Thoracic aorta (tissue), 2 donors: Measurements from ENCODE around the gene SLC14A1. TPM values are rescaled to one million over a fixed set of nuclear protein-coding genes. Genes with fewer than 3 reads are reported as not detected.

ENCODE experiments used
- ATAC-seq: fragments of 150-250 bp; one replicate; pipeline ENCODE4 v1.8.0; 2017; ENCODE audit warnings: low read depth; ENCODE audit not compliant: insufficient number of reproducible peaks, low FRiP score
- DNase-seq: peaks from one replicate; pipeline ENCODE4 v3.0.0-alpha.2; 2020; ENCODE audit warnings: low spot score
- H3K27ac ChIP-seq, 2 donors: fragments of 200-600 bp; sonication (generic); 1 replicate in 1 of 2; 2 replicates in 1 of 2; pipeline ENCODE4 v1.5.1; 2016; ENCODE audit warnings: mild to moderate bottlenecking in 2 of 2, moderate library complexity in 2 of 2
- H3K27me3 ChIP-seq: fragments of 200-600 bp; sonication (generic); replicated peaks from 2 replicates; pipeline ENCODE4 v1.6.0; 2016; ENCODE audit warnings: mild to moderate bottlenecking; ENCODE audit not compliant: insufficient read depth
- H3K36me3 ChIP-seq: fragments of 200-600 bp; sonication (generic); one replicate; pipeline ENCODE4 v1.5.1; 2016
- H3K4me1 ChIP-seq, 2 donors: fragments of 200-600 bp; sonication (generic); 1 replicate in 1 of 2; 2 replicates in 1 of 2; pipeline versions ENCODE4 v1.5.1 to v1.6.0; 2016; ENCODE audit warnings: low read depth in 2 of 2, mild to moderate bottlenecking in 1 of 2; ENCODE audit not compliant: control insufficient read depth in 1 of 2
- H3K4me3 ChIP-seq: fragments of 200-600 bp; sonication (generic); 2 replicates; pipeline ENCODE4 v1.5.1; 2016; ENCODE audit warnings: mild to moderate bottlenecking
- H3K9me3 ChIP-seq: fragments of 200-600 bp; sonication (generic); 2 replicates; pipeline ENCODE4 v1.5.1; 2016
- total RNA-seq, 2 donors: library from RNA; depleted of rRNA; stranded (reverse); fragments of >200 nt; gene quantifications; one replicate each; pipeline versions ENCODE4 v1.1.0 to v1.2.3, GENCODE V29; 2016
- TF ChIP-seq, protein P1 (sequence below): fragments of 200-600 bp; sonication (generic); IDR thresholded peaks from one replicate; pipeline ENCODE4 v1.5.1; 2019; ENCODE audit warnings: antibody characterized with exemption

Gene SLC14A1
- total RNA-seq, 2 donors from 2014 or later = 76.3 to 86.2 TPM

DNA sequence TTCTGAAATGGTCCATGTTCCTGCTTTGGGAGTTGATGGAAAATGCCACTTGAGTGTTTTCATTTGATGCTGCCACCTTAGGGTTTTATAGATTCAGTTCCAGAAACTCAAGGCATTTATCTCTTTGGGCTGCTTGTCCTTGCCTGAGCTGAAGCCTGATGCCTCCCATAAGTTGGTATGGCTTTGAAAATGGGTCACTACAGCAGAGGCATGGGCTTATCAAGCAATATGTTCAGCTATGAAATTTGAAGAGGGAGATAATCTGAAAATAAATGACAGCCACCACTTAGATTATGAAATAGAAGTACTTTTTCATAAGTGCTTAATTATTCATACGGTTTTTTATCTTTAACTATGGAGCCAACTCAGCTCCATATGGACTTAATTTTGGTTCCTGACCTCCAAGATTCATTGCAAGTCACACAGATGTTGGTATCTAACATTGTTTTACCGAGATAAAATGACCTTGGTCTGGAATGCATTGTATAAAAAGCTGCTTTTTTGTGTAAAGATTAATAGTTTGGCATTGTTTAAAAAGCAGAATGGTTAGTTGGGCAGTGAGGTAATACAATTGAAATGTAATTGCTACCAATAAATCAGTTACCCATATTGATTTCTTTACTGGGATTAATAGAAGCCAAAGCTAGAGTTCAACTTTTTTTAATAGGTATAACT lies 4.5 kb downstream of the SLC14A1 start:
- ATAC-seq (no peak), DNase-seq (no peak)
- Histone ChIP-seq H3K27ac (no peak overlapping the region), H3K27me3 (no peaks in the 10 kb centered on the region), H3K4me1 (peaks cover 0 to 32% of the 10 kb centered on the region in 2 donors), H3K36me3 (no peaks in the 10 kb centered on the region), H3K9me3 (no peaks in the 10 kb centered on the region), H3K4me3 (no peak overlapping the region)
- TF ChIP-seq, protein P1, sequence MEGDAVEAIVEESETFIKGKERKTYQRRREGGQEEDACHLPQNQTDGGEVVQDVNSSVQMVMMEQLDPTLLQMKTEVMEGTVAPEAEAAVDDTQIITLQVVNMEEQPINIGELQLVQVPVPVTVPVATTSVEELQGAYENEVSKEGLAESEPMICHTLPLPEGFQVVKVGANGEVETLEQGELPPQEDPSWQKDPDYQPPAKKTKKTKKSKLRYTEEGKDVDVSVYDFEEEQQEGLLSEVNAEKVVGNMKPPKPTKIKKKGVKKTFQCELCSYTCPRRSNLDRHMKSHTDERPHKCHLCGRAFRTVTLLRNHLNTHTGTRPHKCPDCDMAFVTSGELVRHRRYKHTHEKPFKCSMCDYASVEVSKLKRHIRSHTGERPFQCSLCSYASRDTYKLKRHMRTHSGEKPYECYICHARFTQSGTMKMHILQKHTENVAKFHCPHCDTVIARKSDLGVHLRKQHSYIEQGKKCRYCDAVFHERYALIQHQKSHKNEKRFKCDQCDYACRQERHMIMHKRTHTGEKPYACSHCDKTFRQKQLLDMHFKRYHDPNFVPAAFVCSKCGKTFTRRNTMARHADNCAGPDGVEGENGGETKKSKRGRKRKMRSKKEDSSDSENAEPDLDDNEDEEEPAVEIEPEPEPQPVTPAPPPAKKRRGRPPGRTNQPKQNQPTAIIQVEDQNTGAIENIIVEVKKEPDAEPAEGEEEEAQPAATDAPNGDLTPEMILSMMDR = no peak

DNA sequence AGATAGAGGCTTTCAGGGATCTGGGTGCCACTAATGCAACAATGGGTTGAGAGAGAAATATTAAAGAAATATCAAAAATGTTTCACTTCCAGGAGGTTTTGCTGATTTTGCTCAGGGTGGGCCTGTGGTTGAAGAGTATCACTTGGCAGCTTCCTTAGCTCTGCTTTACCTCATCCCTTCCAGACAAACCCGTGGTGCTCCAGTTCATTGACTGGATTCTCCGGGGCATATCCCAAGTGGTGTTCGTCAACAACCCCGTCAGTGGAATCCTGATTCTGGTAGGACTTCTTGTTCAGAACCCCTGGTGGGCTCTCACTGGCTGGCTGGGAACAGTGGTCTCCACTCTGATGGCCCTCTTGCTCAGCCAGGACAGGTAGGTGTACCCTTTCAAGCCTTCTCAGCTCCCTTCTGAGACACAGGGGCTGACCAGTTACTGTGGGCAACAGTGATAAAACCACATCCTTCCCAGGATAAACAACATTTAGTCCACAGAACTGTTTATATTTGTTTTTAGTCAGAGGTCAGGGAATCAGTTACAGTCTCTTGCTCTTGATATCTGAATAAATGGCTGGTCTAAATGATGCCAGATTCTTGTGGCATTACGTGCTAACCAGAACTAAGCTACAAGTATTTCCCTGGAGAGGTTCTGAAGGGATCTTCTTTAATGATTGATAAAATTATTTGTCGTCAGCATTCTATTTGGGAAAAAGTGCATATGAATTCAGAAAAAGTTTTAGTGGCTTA lies 7.0 kb downstream of the SLC14A1 start:
- Histone ChIP-seq H3K9me3 (no peaks in the 10 kb centered on the region), H3K27me3 (no peaks in the 10 kb centered on the region), H3K4me1 (peaks cover 0 to 24% of the 10 kb centered on the region in 2 donors), H3K27ac (no peak overlapping the region), H3K36me3 (peaks cover 7% of the 10 kb centered on the region), H3K4me3 (no peak overlapping the region)
- ATAC-seq = no peak
- TF ChIP-seq, protein P1 = no peak
- DNase-seq = no peak

DNA sequence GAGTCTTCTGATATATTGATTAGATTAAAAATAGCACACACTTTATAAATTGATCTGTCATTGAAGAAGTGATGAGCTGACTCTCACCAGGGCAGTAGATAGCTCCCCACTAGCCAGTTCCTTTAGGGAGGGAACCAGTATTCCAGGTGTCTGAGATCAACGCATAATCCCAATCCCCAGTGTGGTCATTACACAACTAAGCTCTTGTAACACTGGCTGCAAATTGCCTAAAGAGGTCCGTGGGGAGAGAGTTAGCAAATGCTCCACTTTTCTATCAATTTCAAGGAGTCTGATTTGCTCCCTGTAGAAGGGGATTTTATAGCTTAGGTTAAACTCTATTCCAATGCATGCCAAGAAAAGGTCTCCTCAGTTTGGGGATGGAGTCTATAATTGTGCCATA lies 7.7 kb downstream of the SLC14A1 start:
- Histone ChIP-seq H3K27me3 (no peaks in the 10 kb centered on the region), H3K4me3 (no peak overlapping the region), H3K27ac (no peak overlapping the region), H3K36me3 (peaks cover 7% of the 10 kb centered on the region), H3K9me3 (no peaks in the 10 kb centered on the region), H3K4me1 (peaks cover 0 to 22% of the 10 kb centered on the region in 2 donors)
- DNase-seq (no peak), ATAC-seq (no peak)
- TF ChIP-seq, protein P1 = no peak

DNA sequence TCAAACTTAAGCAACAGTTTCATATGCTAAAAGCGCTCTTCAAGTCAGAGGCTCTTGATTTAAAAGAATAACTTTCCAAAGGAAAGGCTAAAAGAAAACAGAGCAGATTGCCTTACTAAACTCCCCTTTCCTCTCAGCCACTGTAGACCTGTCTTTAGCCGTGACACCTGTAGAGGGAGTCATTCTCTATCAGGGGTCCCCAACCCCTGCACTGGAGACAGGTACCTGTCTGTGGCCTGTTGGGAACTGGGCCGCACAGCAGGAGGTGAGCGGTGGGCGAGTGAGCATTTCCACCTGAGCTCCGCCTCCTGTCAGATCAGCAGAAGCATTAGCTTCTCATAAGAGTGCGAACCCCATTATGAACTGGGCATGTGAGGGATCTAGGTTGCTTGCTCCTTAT lies 9.6 kb downstream of the SLC14A1 start:
- DNase-seq (no peak), ATAC-seq (no peak)
- Histone ChIP-seq H3K27ac (no peak overlapping the region), H3K9me3 (no peaks in the 10 kb centered on the region), H3K36me3 (peaks cover 7% of the 10 kb centered on the region), H3K27me3 (no peaks in the 10 kb centered on the region), H3K4me3 (no peak overlapping the region), H3K4me1 (peaks cover 0 to 10% of the 10 kb centered on the region in 2 donors)
- TF ChIP-seq, protein P1 = no peak

DNA sequence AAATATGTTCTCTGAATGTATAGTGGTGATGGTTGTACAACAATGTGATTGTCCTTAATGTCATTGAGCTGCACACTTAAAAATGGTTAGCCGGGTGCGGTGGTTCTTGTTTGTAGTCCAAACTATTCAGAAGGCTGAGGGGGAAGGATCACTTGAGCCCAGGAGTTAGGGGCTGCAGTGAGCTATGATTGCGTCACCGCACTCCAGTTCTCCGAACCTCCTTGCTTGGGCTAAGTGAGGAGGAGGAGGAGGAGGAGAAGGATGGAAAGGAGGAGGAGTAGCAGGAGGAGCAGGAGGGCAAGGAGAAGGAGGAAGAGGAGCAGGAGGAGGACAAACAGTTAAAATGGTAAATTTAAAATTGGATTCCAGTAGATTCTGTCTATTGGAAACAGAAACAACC lies 10.5 kb downstream of the SLC14A1 start:
- peaks cover 0 to 10% of the 10 kb centered on the region in 2 donors for H3K4me1 ChIP-seq
- no peak for DNase-seq
- H3K9me3 ChIP-seq = no peaks in the 10 kb centered on the region
- H3K4me3 ChIP-seq = no peak overlapping the region
- H3K27me3 ChIP-seq = no peaks in the 10 kb centered on the region
- H3K36me3 ChIP-seq = peaks cover 7% of the 10 kb centered on the region
- TF ChIP-seq, protein P1 = no peak
- no peak overlapping the region for H3K27ac ChIP-seq
- ATAC-seq = no peak
